NCI-H2227 treated with DMSO at 0.1 percent for 48 hours (cell line): Measurements from ENCODE around the gene FREM1.

Experiments used
- DNase-seq: peaks from one replicate; lab custom pipeline; 2025; lab: John Stamatoyannopoulos, UW

Gene FREM1

GRCh38 chr9:14702200-14702720, 208.0 kb downstream of the FREM1 start:
- no peak for DNase-seq

- peak; percentile 66 for DNase-seq
Observed at GRCh38 chr9:14693251-14693861, 216.9 kb downstream of the FREM1 start, which contains the start of gene ZDHHC21. ZDHHC21 (minus strand) TSS chr9:14693432; CDS start chr9:14674340, 19,092 bp downstream.

DNA sequence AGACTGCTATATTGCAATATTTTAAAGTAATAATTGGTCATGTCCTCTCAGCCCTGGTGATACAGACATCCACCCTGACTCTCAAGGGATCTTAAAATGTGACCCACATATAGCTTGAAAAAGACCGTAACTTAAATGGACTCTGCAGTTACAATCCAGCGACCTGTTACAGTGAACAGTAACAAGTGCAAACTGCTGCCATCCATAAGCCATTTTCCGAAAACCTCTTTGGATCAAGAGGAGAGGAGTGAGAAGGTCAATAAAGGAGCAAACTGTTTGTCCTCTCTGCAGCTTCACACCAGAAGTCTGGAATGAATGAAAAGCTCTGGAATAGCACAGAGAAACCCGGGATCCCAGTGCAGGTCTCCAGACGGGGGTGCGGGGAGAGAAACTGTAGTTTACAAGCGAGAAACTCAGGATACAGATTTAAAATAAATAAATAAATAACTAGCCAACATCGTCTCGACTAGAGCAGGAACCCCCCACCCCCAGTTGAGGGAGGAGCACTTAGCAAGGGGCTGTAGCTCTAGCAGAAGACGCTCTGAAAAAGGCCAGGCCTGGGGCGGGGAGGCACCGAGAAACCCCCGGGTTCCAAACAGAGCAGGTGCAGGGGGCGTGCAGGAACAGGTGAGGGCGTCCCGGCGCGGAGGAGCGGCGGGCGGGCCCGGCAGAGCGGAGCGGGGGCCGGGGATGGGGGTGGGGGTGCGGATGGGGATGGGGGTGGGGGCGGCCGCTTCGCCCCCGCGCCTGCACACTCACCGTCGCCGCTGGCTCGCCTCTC, 217.6 kb downstream of the FREM1 start:
- DNase-seq: peak; percentile 56

GRCh38 chr9:14690948-14691730, 219.1 kb downstream of the FREM1 start:
- DNase-seq: no peak

GRCh38 chr9:14687042-14687719, 223.0 kb downstream of the FREM1 start:
- DNase-seq: no peak

DNA sequence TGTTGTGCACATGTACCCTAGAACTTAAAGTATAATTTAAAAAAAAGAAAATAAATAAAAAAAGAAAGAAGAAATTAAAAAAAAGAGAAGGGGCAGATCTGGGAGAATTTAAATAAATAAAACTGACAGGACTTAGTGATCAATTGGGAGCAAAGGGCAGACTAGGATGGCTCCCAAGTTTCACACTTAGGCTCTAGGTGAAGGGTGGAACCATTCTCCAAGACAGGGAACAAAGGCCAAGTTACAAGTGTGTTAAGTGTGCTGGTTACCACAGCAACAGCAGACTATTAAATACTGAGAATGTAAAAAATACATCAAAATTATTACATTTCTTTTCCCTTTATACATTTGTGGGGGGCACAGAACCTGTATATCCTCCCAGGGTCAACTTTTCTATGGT, 224.1 kb downstream of the FREM1 start:
- no peak for DNase-seq
